Spleen (tissue), 11 donors: Measurements from ENCODE around the gene ACO2. TPM values are rescaled to one million over a fixed set of nuclear protein-coding genes. Genes with fewer than 3 reads are reported as not detected.
A peak's percentile ranks its signal among the peaks of the same experiment; 100 is the strongest.

Source experiments
- DNase-seq: peaks from one replicate; pipeline ENCODE4 v3.0.0-alpha.2; 2020
- H3K27ac ChIP-seq, 8 donors: fragments of 200-600 bp; sonication (generic) in 7 of 8; 1 replicate in 4 of 8; 2 replicates in 4 of 8; pipeline versions ENCODE4 v1.5.0 to v1.8.0; 2016 to 2021; ENCODE audit warnings: inconsistent platforms in 4 of 8, mild to moderate bottlenecking in 4 of 8, moderate library complexity in 1 of 8
- H3K27me3 ChIP-seq, 7 donors: fragments of 200-600 bp; sonication (generic) in 6 of 7; replicated peaks in 1 of 7; 1 replicate in 4 of 7; 2 replicates in 3 of 7; pipeline versions ENCODE4 v1.5.0 to v1.8.0; 2016 to 2021; ENCODE audit warnings: inconsistent platforms in 3 of 7, mild to moderate bottlenecking in 1 of 7
- H3K36me3 ChIP-seq, 6 donors: fragments of 200-600 bp; sonication (generic) in 5 of 6; 1 replicate in 4 of 6; 2 replicates in 2 of 6; pipeline versions ENCODE4 v1.5.0 to v1.8.0; 2016 to 2021; ENCODE audit warnings: inconsistent platforms in 2 of 6
- H3K4me1 ChIP-seq, 6 donors: fragments of 200-600 bp; sonication (generic) in 5 of 6; 1 replicate in 3 of 6; 2 replicates in 3 of 6; pipeline versions ENCODE4 v1.5.0 to v1.8.0; 2016 to 2021; ENCODE audit warnings: inconsistent platforms in 3 of 6
- H3K4me3 ChIP-seq, 8 donors: fragments of 200-600 bp; sonication (generic) in 7 of 8; 1 replicate in 4 of 8; 2 replicates in 4 of 8; pipeline versions ENCODE4 v1.5.0 to v1.8.0; 2016 to 2021; ENCODE audit warnings: inconsistent platforms in 4 of 8, mild to moderate bottlenecking in 4 of 8, moderate library complexity in 2 of 8
- H3K9me3 ChIP-seq, 8 donors: fragments of 200-600 bp; sonication (generic) in 7 of 8; 1 replicate in 4 of 8; 2 replicates in 4 of 8; pipeline versions ENCODE4 v1.5.0 to v1.8.0; 2016 to 2021; ENCODE audit warnings: inconsistent platforms in 4 of 8
- CTCF ChIP-seq, 11 experiments: fragments of 200-600 bp in 7 of 11; fragments of 450-650 bp in 4 of 11; sonication (generic) in 4 of 11; IDR thresholded peaks in 8 of 11; conservative IDR thresholded peaks in 3 of 11; 1 replicate in 7 of 11; 2 replicates in 4 of 11; pipeline versions ENCODE4 v1.4.0 to v1.8.0; 2016 to 2021; ENCODE audit warnings: antibody characterized with exemption in 11 of 11, inconsistent platforms in 4 of 11, mild to moderate bottlenecking in 1 of 11
- POLR2A ChIP-seq, 3 donors: fragments of 450-650 bp; IDR thresholded peaks; one replicate each; pipeline ENCODE4 v1.5.1; 2017; ENCODE audit warnings: antibody characterized with exemption in 3 of 3, mild to moderate bottlenecking in 1 of 3
- POLR2AphosphoS5 ChIP-seq, 3 donors: sonication (generic); formaldehyde crosslinking; IDR thresholded peaks; one replicate each; pipeline ENCODE4 v1.5.1; 2017; ENCODE audit warnings: antibody characterized with exemption in 3 of 3
- WGBS, 5 donors: extraction: QIAGEN DNeasy Blood & Tissue Kit in 3 of 5; methylation state at CpG; one replicate each; pipeline versions ENCODE4 v1.1.5 to v1.1.7; 2013 to 2018; 5-methylcytosine and 5-hydroxymethylcytosine counted together
- intact Hi-C: fragments of 100-400 bp; cut with DNase I; formaldehyde crosslinking; loops from one replicate; pipeline ENCODE4 v1.15.0; 2023; ENCODE audit warnings: low total_unique reads
- polyA plus RNA-seq, 3 donors: library from polyadenylated mRNA; stranded (reverse); fragments of 200-250 nt; gene quantifications; one replicate each; pipeline ENCODE4 v1.2.1, GENCODE V29; 2013
- total RNA-seq, 7 donors: library from RNA; depleted of rRNA in 3 of 7; stranded (reverse); fragments of >200 nt in 3 of 7; fragmentation: NEBNext Ultra II Directional in 4 of 7; extraction: Animal tissue kit (Norgen Biotek cat#: 25700) in 4 of 7; gene quantifications; one replicate each; pipeline versions ENCODE4 v1.1.0 to v1.2.1, GENCODE V29; 2016 to 2021
- donor health status: healthy with polysubstance abuse.
- donor health status: DM: no; HTN: no; CAD: no; lungs with moderate emphysema.
- donor health status: DM: no; HTN: no; CAD: no.
- donor health status: Bipolar disorder and iron deficiency.
- donor health status: healthy.
- donor health status: DM: no; HTN: no; CAD: no.
- donor health status: DM: yes; HTN: yes; CAD: no.

ACO2 gene
- total and polyA plus RNA-seq, 10 donors: 21.4 to 82.0 (median 67.2) TPM

- H3K36me3 ChIP-seq: peaks cover 0 to 59% (median 18%) of the 10 kb centered on the region in 6 donors
These were observed 71.0 kb downstream of the ACO2 start for GRCh38 chr22:41540006-41540315.

GRCh38 chr22:41540365-41540764 lies 71.4 kb downstream of the ACO2 start:
- peaks cover 0 to 55% (median 18%) of the 10 kb centered on the region in 6 donors for H3K36me3 ChIP-seq
- H3K4me1 ChIP-seq: peaks cover 20 to 47% (median 41%) of the 10 kb centered on the region in 6 donors
- intact Hi-C loops: no loop called here
- 90 to 97% (median 96%) methylated on average over 7 of the region's 7 CpGs for WGBS, 5 donors
- TF ChIP-seq POLR2AphosphoS5 (IDR thresholded peaks at IDR 0.05) (no peak), CTCF (IDR thresholded peaks at IDR 0.05 in 8 of 11, conservative IDR thresholded peaks at IDR 0.05 in 3 of 11) (no peak), POLR2A (IDR thresholded peaks at IDR 0.05) (no peak)
- H3K27me3 ChIP-seq: no peaks in the 10 kb centered on the region
- no peak overlapping the region for H3K27ac ChIP-seq
- no peak for DNase-seq
- no peaks in the 10 kb centered on the region for H3K9me3 ChIP-seq
- H3K4me3 ChIP-seq: no peak overlapping the region

More at GRCh38 chr22:41540006-41540315, 71.0 kb downstream of the ACO2 start:
- TF ChIP-seq CTCF (IDR thresholded peaks at IDR 0.05 in 8 of 11, conservative IDR thresholded peaks at IDR 0.05 in 3 of 11) (no peak), POLR2AphosphoS5 (IDR thresholded peaks at IDR 0.05) (no peak), POLR2A (IDR thresholded peaks at IDR 0.05) (no peak)
- Histone ChIP-seq H3K4me1 (peaks cover 18 to 43% (median 37%) of the 10 kb centered on the region in 6 donors), H3K9me3 (no peaks in the 10 kb centered on the region), H3K27me3 (no peaks in the 10 kb centered on the region), H3K27ac (no peak overlapping the region), H3K4me3 (no peak overlapping the region)
- intact Hi-C loops: no loop called here
- 88 to 97% (median 92%) methylated on average over 3 of the region's 3 CpGs; no CpG with 5 or more reads in 1 of the 5 donors for WGBS, 5 donors
- DNase-seq: no peak

- Histone ChIP-seq H3K9me3 (no peaks in the 10 kb centered on the region), H3K36me3 (peaks cover 0 to 46% (median 18%) of the 10 kb centered on the region in 6 donors), H3K4me3 (no peak overlapping the region), H3K4me1 (peaks cover 20 to 47% (median 41%) of the 10 kb centered on the region in 6 donors), H3K27me3 (no peaks in the 10 kb centered on the region), H3K27ac (no peak overlapping the region)
- 71 to 93% (median 76%) methylated on average over 3 of the region's 3 CpGs for whole genome bisulfite sequencing, 5 donors
- intact Hi-C loops: no loop called here
- TF ChIP-seq POLR2A (IDR thresholded peaks at IDR 0.05) (no peak), CTCF (IDR thresholded peaks at IDR 0.05 in 8 of 11, conservative IDR thresholded peaks at IDR 0.05 in 3 of 11) (no peak), POLR2AphosphoS5 (IDR thresholded peaks at IDR 0.05) (no peak)
- DNase-seq: no peak
These were observed 72.6 kb downstream of the ACO2 start for GRCh38 chr22:41541484-41541883.

GRCh38 chr22:41542224-41542623 lies 73.3 kb downstream of the ACO2 start:
- TF ChIP-seq CTCF (IDR thresholded peaks at IDR 0.05 in 8 of 11, conservative IDR thresholded peaks at IDR 0.05 in 3 of 11) (no peak), POLR2AphosphoS5 (IDR thresholded peaks at IDR 0.05) (no peak), POLR2A (IDR thresholded peaks at IDR 0.05) (no peak)
- H3K4me1 ChIP-seq: peaks cover 20 to 47% (median 41%) of the 10 kb centered on the region in 6 donors
- H3K36me3 ChIP-seq: peaks cover 0 to 40% (median 17%) of the 10 kb centered on the region in 6 donors
- no peaks in the 10 kb centered on the region for H3K27me3 ChIP-seq
- 91 to 98% (median 95%) methylated on average over 4 of the region's 4 CpGs for WGBS, 5 donors
- intact Hi-C loops: no loop called here
- no peak for DNase-seq
- peak overlapping the region in 1 of 8 donors; percentile 98 for H3K4me3 ChIP-seq
- no peaks in the 10 kb centered on the region for H3K9me3 ChIP-seq
- H3K27ac ChIP-seq: no peak overlapping the region
